Upper lobe of left lung (tissue), 6 donors: ENCODE results near the gene SH3GL3. TPM values are rescaled to one million over a fixed set of nuclear protein-coding genes. Genes with fewer than 3 reads are reported as not detected.

Source experiments
- ATAC-seq, 2 donors: fragments of 200-7000 bp; cut with Tn5 transposase; one replicate each; pipeline ENCODE4 v1.9.1; 2022; ENCODE audit warnings: mild to moderate bottlenecking in 2 of 2, moderate library complexity in 2 of 2; ENCODE audit not compliant: low FRiP score in 2 of 2
- DNase-seq, 2 donors: peaks; one replicate each; pipeline ENCODE4 v3.0.0-alpha.2; 2019 to 2020
- H3K27ac ChIP-seq, 4 donors: fragments of 200-600 bp; sonication (generic); one replicate each; pipeline ENCODE4 v1.5.1; 2016 to 2019
- H3K27me3 ChIP-seq, 4 donors: fragments of 200-600 bp; sonication (generic); one replicate each; pipeline ENCODE4 v1.5.1; 2017 to 2019
- H3K36me3 ChIP-seq, 4 donors: fragments of 200-600 bp; sonication (generic); one replicate each; pipeline ENCODE4 v1.5.1; 2016 to 2019
- H3K4me1 ChIP-seq, 4 donors: fragments of 200-600 bp; sonication (generic); one replicate each; pipeline ENCODE4 v1.5.1; 2018 to 2019
- H3K4me3 ChIP-seq, 4 donors: fragments of 200-600 bp; sonication (generic); one replicate each; pipeline ENCODE4 v1.5.1; 2017 to 2019; ENCODE audit warnings: mild to moderate bottlenecking in 2 of 4, moderate library complexity in 1 of 4
- H3K9me3 ChIP-seq, 4 donors: fragments of 200-600 bp; sonication (generic); one replicate each; pipeline ENCODE4 v1.5.1; 2018 to 2019
- EP300 ChIP-seq, 4 donors: sonication (generic); formaldehyde crosslinking; IDR thresholded peaks; one replicate each; pipeline ENCODE4 v1.5.1; 2017; ENCODE audit warnings: antibody characterized with exemption in 4 of 4, control low read depth in 2 of 4
- POLR2A ChIP-seq, 4 donors: fragments of 450-650 bp; IDR thresholded peaks; one replicate each; pipeline ENCODE4 v1.5.1; 2016 to 2017; ENCODE audit warnings: antibody characterized with exemption in 4 of 4, mild to moderate bottlenecking in 2 of 4
- POLR2AphosphoS5 ChIP-seq, 2 donors: sonication (generic); formaldehyde crosslinking; IDR thresholded peaks; one replicate each; pipeline ENCODE4 v1.5.1; 2017; ENCODE audit warnings: antibody characterized with exemption in 2 of 2
- WGBS, 2 donors: methylation state at CpG; one replicate each; pipeline ENCODE4 v1.1.5; 2017 to 2018; 5-methylcytosine and 5-hydroxymethylcytosine counted together
- total RNA-seq, 6 donors: library from RNA; depleted of rRNA in 4 of 6; stranded (reverse); fragments of >200 nt in 4 of 6; gene quantifications; one replicate each; pipeline versions ENCODE4 v1.1.0 to v1.2.1, GENCODE V29; 2016 to 2021
- TF ChIP-seq, protein P1 (sequence below), 6 experiments: fragments of 450-650 bp in 4 of 6; fragments of 200-600 bp in 2 of 6; sonication (generic) in 2 of 6; IDR thresholded peaks; one replicate each; pipeline ENCODE4 v1.5.1; 2016 to 2019; ENCODE audit warnings: antibody characterized with exemption in 6 of 6
- donor health status: DM: no; HTN: no; CAD: no; lungs with moderate emphysema.
- donor health status: DM: no; HTN: yes; CAD: no; lungs with severe emphysema.

SH3GL3 gene
- total RNA-seq, 6 donors from 2014 or later = 1.8 to 5.5 (median 2.2) TPM; not detected in 1

DNA sequence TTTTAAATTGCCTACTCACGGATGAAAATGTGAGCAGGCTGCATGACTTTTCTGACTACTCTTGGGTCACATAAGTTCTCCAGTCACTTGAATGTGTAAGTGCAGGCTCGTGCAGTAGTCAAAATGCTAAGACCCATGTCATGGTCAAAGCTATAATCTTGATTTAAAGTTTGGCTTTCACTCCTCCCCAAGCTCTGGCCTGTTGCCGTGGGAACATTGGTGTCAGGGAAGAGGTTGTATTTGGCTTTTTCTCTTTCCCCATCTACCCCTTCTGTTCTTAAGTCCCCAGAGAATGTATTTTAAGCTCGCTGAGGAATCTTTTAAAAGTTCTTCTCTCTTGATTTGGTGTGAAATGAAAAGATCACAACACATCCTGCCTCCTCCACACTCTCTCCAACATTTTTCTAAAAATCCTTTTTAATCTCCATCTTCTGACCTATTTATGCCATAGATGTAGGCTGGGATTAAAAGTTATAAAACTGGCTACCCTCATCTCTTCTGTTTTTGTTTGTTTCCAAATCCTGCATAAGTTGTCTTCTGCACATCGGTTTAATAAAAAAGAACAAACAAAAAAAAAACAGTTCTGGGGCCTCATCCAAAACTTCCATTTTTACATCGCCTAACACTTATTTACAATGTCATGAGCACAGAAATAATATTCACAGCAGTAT is 145.4 kb downstream of the SH3GL3 start:
- no peak overlapping the region for H3K4me3 ChIP-seq
- H3K27me3 ChIP-seq = no peaks in the 10 kb centered on the region
- no peaks in the 10 kb centered on the region for H3K36me3 ChIP-seq
- no peak for TF ChIP-seq POLR2AphosphoS5 (IDR thresholded peaks at IDR 0.05)
- no peak for TF ChIP-seq EP300 (IDR thresholded peaks at IDR 0.05)
- no peak for TF ChIP-seq POLR2A (IDR thresholded peaks at IDR 0.05)
- TF ChIP-seq, protein P1, sequence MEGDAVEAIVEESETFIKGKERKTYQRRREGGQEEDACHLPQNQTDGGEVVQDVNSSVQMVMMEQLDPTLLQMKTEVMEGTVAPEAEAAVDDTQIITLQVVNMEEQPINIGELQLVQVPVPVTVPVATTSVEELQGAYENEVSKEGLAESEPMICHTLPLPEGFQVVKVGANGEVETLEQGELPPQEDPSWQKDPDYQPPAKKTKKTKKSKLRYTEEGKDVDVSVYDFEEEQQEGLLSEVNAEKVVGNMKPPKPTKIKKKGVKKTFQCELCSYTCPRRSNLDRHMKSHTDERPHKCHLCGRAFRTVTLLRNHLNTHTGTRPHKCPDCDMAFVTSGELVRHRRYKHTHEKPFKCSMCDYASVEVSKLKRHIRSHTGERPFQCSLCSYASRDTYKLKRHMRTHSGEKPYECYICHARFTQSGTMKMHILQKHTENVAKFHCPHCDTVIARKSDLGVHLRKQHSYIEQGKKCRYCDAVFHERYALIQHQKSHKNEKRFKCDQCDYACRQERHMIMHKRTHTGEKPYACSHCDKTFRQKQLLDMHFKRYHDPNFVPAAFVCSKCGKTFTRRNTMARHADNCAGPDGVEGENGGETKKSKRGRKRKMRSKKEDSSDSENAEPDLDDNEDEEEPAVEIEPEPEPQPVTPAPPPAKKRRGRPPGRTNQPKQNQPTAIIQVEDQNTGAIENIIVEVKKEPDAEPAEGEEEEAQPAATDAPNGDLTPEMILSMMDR (IDR thresholded peaks at IDR 0.05) = no peak
- no peak overlapping the region for H3K27ac ChIP-seq
- no peaks in the 10 kb centered on the region for H3K4me1 ChIP-seq
- H3K9me3 ChIP-seq = no peaks in the 10 kb centered on the region
- DNase-seq (no peak), ATAC-seq (no peak)
- 73 to 77% methylated on average over 6 of the region's 6 CpGs for WGBS, 2 donors

DNA sequence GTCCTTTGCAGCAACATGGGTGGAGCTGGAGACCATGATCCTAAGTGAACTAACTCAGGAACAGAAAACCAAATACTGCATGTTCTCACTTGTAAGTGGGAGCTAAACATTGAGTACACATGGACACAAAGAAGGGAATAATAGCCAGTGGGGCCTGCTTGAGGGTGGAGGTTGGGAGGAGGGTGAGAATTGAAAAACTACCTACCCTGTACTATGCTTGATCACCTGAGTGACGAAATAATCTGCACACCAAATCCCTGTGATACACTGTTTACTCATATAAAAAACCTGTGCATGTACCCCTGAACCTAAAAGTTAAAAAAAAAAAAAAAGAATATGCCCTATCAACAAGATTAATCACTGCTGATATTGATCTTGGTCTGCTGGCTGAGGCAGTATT is 148.1 kb downstream of the SH3GL3 start:
- Histone ChIP-seq H3K4me3 (no peak overlapping the region), H3K9me3 (no peaks in the 10 kb centered on the region), H3K36me3 (no peaks in the 10 kb centered on the region), H3K27ac (no peak overlapping the region), H3K27me3 (no peaks in the 10 kb centered on the region), H3K4me1 (no peaks in the 10 kb centered on the region)
- TF ChIP-seq EP300 (IDR thresholded peaks at IDR 0.05) = no peak
- no peak for TF ChIP-seq POLR2AphosphoS5 (IDR thresholded peaks at IDR 0.05)
- TF ChIP-seq POLR2A (IDR thresholded peaks at IDR 0.05) = no peak
- TF ChIP-seq, protein P1 (IDR thresholded peaks at IDR 0.05) = no peak
- ATAC-seq = no peak
- WGBS, 2 donors = 71 to 87% methylated on average over 1 of the region's 1 CpG
- DNase-seq = no peak

DNA sequence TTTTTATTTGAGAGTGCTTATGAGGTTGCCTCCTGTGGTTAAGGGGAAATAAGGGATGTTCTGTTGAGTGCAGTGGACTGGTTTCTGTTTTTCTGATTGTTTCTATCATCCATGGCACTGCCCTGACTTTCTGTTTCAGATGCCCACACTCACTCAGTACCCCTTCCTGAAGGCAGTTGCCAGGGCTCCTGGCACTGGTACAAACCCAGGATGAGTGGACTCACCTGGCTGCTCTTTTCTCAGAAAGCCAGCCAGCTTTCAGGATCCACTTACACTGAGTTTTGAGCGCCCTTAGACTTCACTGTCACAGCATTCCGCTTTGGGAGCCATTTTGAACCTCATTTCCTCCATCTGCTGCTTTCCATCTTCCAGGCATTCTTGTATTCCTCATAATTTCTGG is 150.9 kb downstream of the SH3GL3 start:
- Histone ChIP-seq H3K27me3 (no peaks in the 10 kb centered on the region), H3K27ac (no peak overlapping the region), H3K36me3 (no peaks in the 10 kb centered on the region), H3K4me3 (no peak overlapping the region), H3K4me1 (no peaks in the 10 kb centered on the region), H3K9me3 (no peaks in the 10 kb centered on the region)
- TF ChIP-seq POLR2AphosphoS5 (IDR thresholded peaks at IDR 0.05) = no peak
- TF ChIP-seq, protein P1 (IDR thresholded peaks at IDR 0.05) = no peak
- TF ChIP-seq EP300 (IDR thresholded peaks at IDR 0.05) = no peak
- TF ChIP-seq POLR2A (IDR thresholded peaks at IDR 0.05) = no peak
- 78 to 94% methylated on average over 2 of the region's 2 CpGs for WGBS, 2 donors
- DNase-seq = no peak
- no peak for ATAC-seq

DNA sequence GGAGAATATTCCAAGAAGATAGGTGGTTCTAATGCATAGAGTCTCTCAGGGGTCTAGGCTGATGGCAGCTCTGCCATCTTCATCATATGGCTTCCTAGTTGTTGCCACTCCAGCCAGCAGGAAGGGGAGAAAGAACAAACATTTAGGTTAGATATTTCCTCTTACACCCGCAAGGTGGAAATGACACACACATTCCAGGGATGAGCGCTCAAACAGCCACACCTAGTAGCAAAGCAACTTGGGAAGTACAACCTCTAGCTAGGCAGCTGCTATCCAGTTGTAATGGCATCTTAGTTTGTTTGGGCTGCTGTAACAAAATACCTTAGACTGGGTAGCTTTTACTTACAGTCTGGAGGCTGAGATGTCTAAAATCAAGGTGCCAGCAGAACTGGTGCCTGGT is 154.9 kb downstream of the SH3GL3 start:
- WGBS, 2 donors = 58 to 59% methylated on average over 2 of the region's 2 CpGs

More for the DNA sequence above, 154.9 kb downstream of the SH3GL3 start:
- no peaks in the 10 kb centered on the region for H3K36me3 ChIP-seq
- ATAC-seq (no peak), DNase-seq (no peak)
- no peaks in the 10 kb centered on the region for H3K27me3 ChIP-seq
- no peaks in the 10 kb centered on the region for H3K9me3 ChIP-seq
- H3K4me1 ChIP-seq = no peaks in the 10 kb centered on the region
- H3K4me3 ChIP-seq = no peak overlapping the region
- H3K27ac ChIP-seq = no peak overlapping the region
- no peak for TF ChIP-seq POLR2A (IDR thresholded peaks at IDR 0.05)
- TF ChIP-seq, protein P1 (IDR thresholded peaks at IDR 0.05) = no peak
- no peak for TF ChIP-seq EP300 (IDR thresholded peaks at IDR 0.05)
- no peak for TF ChIP-seq POLR2AphosphoS5 (IDR thresholded peaks at IDR 0.05)
